ENCODE measurements around the gene GLIS1.
A peak's percentile ranks its signal among the peaks of the same experiment; 100 is the strongest.

Gene GLIS1

GRCh38 chr1:53530550-53530949 is 208.4 kb downstream of the GLIS1 start:
- no peak for DNase-seq (ENCODE audit: low read depth)

- no peak for DNase-seq (ENCODE audit: low read depth)
Measured at GRCh38 chr1:53529555-53529954, 209.4 kb downstream of the GLIS1 start.

- DNase-seq (ENCODE audit: low read depth): no peak
Measured at GRCh38 chr1:53527368-53527767, 211.6 kb downstream of the GLIS1 start.

GRCh38 chr1:53526451-53527101 is 212.4 kb downstream of the GLIS1 start:
- DNase-seq (ENCODE audit: low read depth): peak; percentile 23

- DNase-seq (ENCODE audit: low read depth): no peak
Measured at GRCh38 chr1:53525595-53525994, 213.4 kb downstream of the GLIS1 start.

GRCh38 chr1:53524428-53525375 is 214.3 kb downstream of the GLIS1 start:
- no peak for DNase-seq (ENCODE audit: low read depth)

- DNase-seq (ENCODE audit: low read depth): no peak
Measured at GRCh38 chr1:53521924-53522552, 216.9 kb downstream of the GLIS1 start.

- DNase-seq (ENCODE audit: low read depth): no peak
Measured at GRCh38 chr1:53520481-53520880, 218.5 kb downstream of the GLIS1 start.

- DNase-seq (ENCODE audit: low read depth): no peak
Measured at GRCh38 chr1:53519421-53519820, 219.5 kb downstream of the GLIS1 start.

- DNase-seq (ENCODE audit: low read depth): no peak
Measured at GRCh38 chr1:53518775-53519174, 220.2 kb downstream of the GLIS1 start.

- DNase-seq (ENCODE audit: low read depth): no peak
Measured at GRCh38 chr1:53517821-53518352, 221.1 kb downstream of the GLIS1 start.

- no peak for DNase-seq (ENCODE audit: low read depth)
Measured at GRCh38 chr1:53517109-53517508, 221.9 kb downstream of the GLIS1 start.

- DNase-seq (ENCODE audit: low read depth): no peak
Measured at GRCh38 chr1:53516181-53516580, 222.8 kb downstream of the GLIS1 start.

GRCh38 chr1:53514436-53514835 is 224.5 kb downstream of the GLIS1 start:
- no peak for DNase-seq (ENCODE audit: low read depth)

GRCh38 chr1:53513846-53514245 is 225.1 kb downstream of the GLIS1 start:
- DNase-seq (ENCODE audit: low read depth): no peak

GRCh38 chr1:53512807-53513755 is 225.9 kb downstream of the GLIS1 start:
- DNase-seq (ENCODE audit: low read depth): no peak

- DNase-seq (ENCODE audit: low read depth): peak; percentile 30
Measured at GRCh38 chr1:53511933-53512806, 226.8 kb downstream of the GLIS1 start.

GRCh38 chr1:53511323-53511932 is 227.5 kb downstream of the GLIS1 start:
- DNase-seq (ENCODE audit: low read depth): no peak

GRCh38 chr1:53510215-53510614 is 228.7 kb downstream of the GLIS1 start:
- DNase-seq (ENCODE audit: low read depth): no peak

GRCh38 chr1:53509775-53510174 is 229.2 kb downstream of the GLIS1 start:
- DNase-seq (ENCODE audit: low read depth): no peak

All from non-pigmented ciliary epithelial cell (primary cell).